Measurements from ENCODE around the gene HOXA11.

The HOXA11 gene

GRCh38 chr7:27173511-27173955, 11.5 kb downstream of the HOXA11 start:
- no peak for TF ChIP-seq FOXP2 (optimal IDR thresholded peaks at IDR 0.05; ENCODE audit: borderline replicate concordance, extremely low read depth, extremely low read length, insufficient read depth)
- no peak for TF ChIP-seq POLR2AphosphoS5 (IDR thresholded peaks at IDR 0.05; ENCODE audit: low read depth, low read length)
- TF ChIP-seq SIN3A (IDR thresholded peaks at IDR 0.05; ENCODE audit: borderline replicate concordance, insufficient read depth, low read length): no peak
- TF ChIP-seq TAF1 (IDR thresholded peaks at IDR 0.05; ENCODE audit: borderline replicate concordance, insufficient read depth, low read length): no peak
- TF ChIP-seq REST (IDR thresholded peaks at IDR 0.05; ENCODE audit: insufficient read depth in 1 of 2, low read depth in 2 of 2, low read length in 2 of 2): no peak

- TF ChIP-seq TAF1 (IDR thresholded peaks at IDR 0.05; ENCODE audit: borderline replicate concordance, insufficient read depth, low read length) (no peak), FOXP2 (optimal IDR thresholded peaks at IDR 0.05; ENCODE audit: borderline replicate concordance, extremely low read depth, extremely low read length, insufficient read depth) (no peak), REST (IDR thresholded peaks at IDR 0.05; ENCODE audit: insufficient read depth in 1 of 2, low read depth in 2 of 2, low read length in 2 of 2) (no peak)
These were observed 12.1 kb downstream of the HOXA11 start for GRCh38 chr7:27172823-27173510.

- TF ChIP-seq FOXP2 (optimal IDR thresholded peaks at IDR 0.05; ENCODE audit: borderline replicate concordance, extremely low read depth, extremely low read length, insufficient read depth): no peak
- no peak for TF ChIP-seq TAF1 (IDR thresholded peaks at IDR 0.05; ENCODE audit: borderline replicate concordance, insufficient read depth, low read length)
- TF ChIP-seq POLR2AphosphoS5 (IDR thresholded peaks at IDR 0.05; ENCODE audit: low read depth, low read length): no peak
- TF ChIP-seq SIN3A (IDR thresholded peaks at IDR 0.05; ENCODE audit: borderline replicate concordance, insufficient read depth, low read length): no peak
- no peak for TF ChIP-seq REST (IDR thresholded peaks at IDR 0.05; ENCODE audit: insufficient read depth in 1 of 2, low read depth in 2 of 2, low read length in 2 of 2)
These were observed 12.7 kb downstream of the HOXA11 start for GRCh38 chr7:27172315-27172774.

GRCh38 chr7:27171637-27172314, 13.3 kb downstream of the HOXA11 start:
- TF ChIP-seq SIN3A (IDR thresholded peaks at IDR 0.05; ENCODE audit: borderline replicate concordance, insufficient read depth, low read length) (no peak), POLR2AphosphoS5 (IDR thresholded peaks at IDR 0.05; ENCODE audit: low read depth, low read length) (no peak), REST (IDR thresholded peaks at IDR 0.05; ENCODE audit: insufficient read depth in 1 of 2, low read depth in 2 of 2, low read length in 2 of 2) (no peak), TAF1 (IDR thresholded peaks at IDR 0.05; ENCODE audit: borderline replicate concordance, insufficient read depth, low read length) (no peak), FOXP2 (optimal IDR thresholded peaks at IDR 0.05; ENCODE audit: borderline replicate concordance, extremely low read depth, extremely low read length, insufficient read depth) (no peak)

Measured in PFSK-1 (cell line).